GM18868 (cell line): ENCODE results near the gene AP2A2.

Experiments used
- ATAC-seq: cut with Tn5 transposase; IDR thresholded peaks from one replicate; pipeline ENCODE4 v1.9.1; 2021; ENCODE audit warnings: mild to moderate bottlenecking, moderate library complexity; ENCODE audit not compliant: unreplicated experiment

Gene AP2A2

GRCh38 chr11:1026641-1027482 is 101.2 kb downstream of the AP2A2 start:
- ATAC-seq: no peak

GRCh38 chr11:1027483-1028290 is 102.0 kb downstream of the AP2A2 start:
- no peak for ATAC-seq

GRCh38 chr11:1028291-1028540 is 102.5 kb downstream of the AP2A2 start:
- no peak for ATAC-seq

- no peak for ATAC-seq
Measured at GRCh38 chr11:1028616-1029015, 102.9 kb downstream of the AP2A2 start.

GRCh38 chr11:1029051-1029450 is 103.4 kb downstream of the AP2A2 start:
- no peak for ATAC-seq

GRCh38 chr11:1029654-1030053 is 104.0 kb downstream of the AP2A2 start:
- no peak for ATAC-seq

GRCh38 chr11:1030086-1030485 is 104.4 kb downstream of the AP2A2 start:
- ATAC-seq: no peak

- no peak for ATAC-seq
Measured at GRCh38 chr11:1030556-1030955, 104.9 kb downstream of the AP2A2 start.

- no peak for ATAC-seq
Measured at GRCh38 chr11:1031121-1031899, 105.6 kb downstream of the AP2A2 start.

GRCh38 chr11:1032310-1032891 is 106.7 kb downstream of the AP2A2 start:
- no peak for ATAC-seq

GRCh38 chr11:1033016-1033798 is 107.5 kb downstream of the AP2A2 start:
- ATAC-seq: no peak

GRCh38 chr11:1034001-1034400 is 108.3 kb downstream of the AP2A2 start:
- no peak for ATAC-seq

GRCh38 chr11:1034456-1035295 is 109.0 kb downstream of the AP2A2 start:
- ATAC-seq: no peak

GRCh38 chr11:1035577-1036283 is 110.1 kb downstream of the AP2A2 start:
- ATAC-seq: no peak

- no peak for ATAC-seq
Measured at GRCh38 chr11:1036303-1036923, 110.7 kb downstream of the AP2A2 start, which contains the start of gene MUC6. MUC6 (minus strand) TSS chr11:1036718; CDS start chr11:1036655, 63 bp downstream.

- ATAC-seq: no peak
Measured at GRCh38 chr11:1036931-1037330, 111.3 kb downstream of the AP2A2 start.

- no peak for ATAC-seq
Measured at GRCh38 chr11:1037506-1038055, 111.9 kb downstream of the AP2A2 start.

GRCh38 chr11:1038361-1038760 is 112.7 kb downstream of the AP2A2 start:
- no peak for ATAC-seq
